ENCODE measurements around the gene PARVB.

DNA sequence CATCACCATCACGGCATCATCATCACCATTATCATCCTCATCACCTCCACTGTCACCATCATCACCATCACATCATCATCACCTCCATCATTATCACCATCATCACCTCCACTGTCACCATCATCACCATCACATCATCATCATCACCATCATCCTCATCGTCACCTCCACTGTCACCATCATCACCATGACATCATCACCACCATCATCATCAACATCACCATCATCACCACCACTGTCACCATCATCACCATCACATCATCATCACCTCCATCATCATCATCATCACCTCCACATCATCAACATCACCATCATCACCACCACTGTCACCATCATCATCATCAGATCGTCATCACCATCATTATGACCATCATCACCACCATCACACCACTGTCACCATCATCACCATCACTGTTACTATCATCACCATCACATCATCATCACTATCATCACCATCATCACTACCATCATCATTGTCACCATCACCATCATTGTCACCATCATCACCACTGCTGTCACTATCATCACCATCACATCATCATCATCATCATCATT lies 189.5 kb downstream of the PARVB start:
- TF ChIP-seq, protein P1, sequence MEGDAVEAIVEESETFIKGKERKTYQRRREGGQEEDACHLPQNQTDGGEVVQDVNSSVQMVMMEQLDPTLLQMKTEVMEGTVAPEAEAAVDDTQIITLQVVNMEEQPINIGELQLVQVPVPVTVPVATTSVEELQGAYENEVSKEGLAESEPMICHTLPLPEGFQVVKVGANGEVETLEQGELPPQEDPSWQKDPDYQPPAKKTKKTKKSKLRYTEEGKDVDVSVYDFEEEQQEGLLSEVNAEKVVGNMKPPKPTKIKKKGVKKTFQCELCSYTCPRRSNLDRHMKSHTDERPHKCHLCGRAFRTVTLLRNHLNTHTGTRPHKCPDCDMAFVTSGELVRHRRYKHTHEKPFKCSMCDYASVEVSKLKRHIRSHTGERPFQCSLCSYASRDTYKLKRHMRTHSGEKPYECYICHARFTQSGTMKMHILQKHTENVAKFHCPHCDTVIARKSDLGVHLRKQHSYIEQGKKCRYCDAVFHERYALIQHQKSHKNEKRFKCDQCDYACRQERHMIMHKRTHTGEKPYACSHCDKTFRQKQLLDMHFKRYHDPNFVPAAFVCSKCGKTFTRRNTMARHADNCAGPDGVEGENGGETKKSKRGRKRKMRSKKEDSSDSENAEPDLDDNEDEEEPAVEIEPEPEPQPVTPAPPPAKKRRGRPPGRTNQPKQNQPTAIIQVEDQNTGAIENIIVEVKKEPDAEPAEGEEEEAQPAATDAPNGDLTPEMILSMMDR (IDR thresholded peaks at IDR 0.05) = no peak
- TF ChIP-seq POLR2A (IDR thresholded peaks at IDR 0.05) = no peak
